Mesothelial cell of epicardium (in vitro differentiated cells): Measurements from ENCODE around the gene COL5A1. TPM values are rescaled to one million over a fixed set of nuclear protein-coding genes. Genes with fewer than 3 reads are reported as not detected.

Experiments used
- DNase-seq, 2 experiments: peaks; one replicate each; pipeline ENCODE4 v3.0.0; 2021; ENCODE audit warnings: low spot score in 2 of 2; ENCODE audit not compliant: unreplicated experiment in 2 of 2
- H3K27ac Mint-ChIP-seq: 2 replicates; pipeline ENCODE4 v1.8.0; 2021; ENCODE audit warnings: mixed read lengths
- H3K27me3 Mint-ChIP-seq: 2 replicates; pipeline ENCODE4 v1.8.0; 2021; ENCODE audit warnings: low read depth, mixed read lengths
- H3K36me3 Mint-ChIP-seq: 2 replicates; pipeline ENCODE4 v1.8.0; 2021; ENCODE audit warnings: mixed read lengths
- H3K4me1 Mint-ChIP-seq: 2 replicates; pipeline ENCODE4 v1.8.0; 2021; ENCODE audit warnings: mixed read lengths
- H3K4me3 Mint-ChIP-seq: 2 replicates; pipeline ENCODE4 v1.8.0; 2021; ENCODE audit warnings: mild to moderate bottlenecking, moderate library complexity, mixed read lengths
- H3K9me3 Mint-ChIP-seq: 2 replicates; pipeline ENCODE4 v1.8.0; 2021; ENCODE audit warnings: mixed read lengths
- CTCF ChIP-seq: fragments of 200-600 bp; sonication (generic); IDR thresholded peaks from one replicate; pipeline ENCODE4 v1.5.0; 2021; ENCODE audit warnings: antibody characterized with exemption; ENCODE audit not compliant: unreplicated experiment
- total RNA-seq: library from RNA; stranded (reverse); gene quantifications from 3 replicates; pipeline ENCODE4 v1.2.1, GENCODE V29; 2021

COL5A1 gene
- total RNA-seq, 1 donor from 2014 or later = 605 TPM

- H3K4me3 Mint-ChIP-seq = no peak overlapping the region
- TF ChIP-seq CTCF = no peak
- no peak overlapping the region for H3K27ac Mint-ChIP-seq
- no peak for DNase-seq
- H3K4me1 Mint-ChIP-seq = no peaks in the 10 kb centered on the region
- H3K9me3 Mint-ChIP-seq = no peaks in the 10 kb centered on the region
- H3K27me3 Mint-ChIP-seq = no peaks in the 10 kb centered on the region
- H3K36me3 Mint-ChIP-seq = peaks cover 10% of the 10 kb centered on the region
These were observed 141.5 kb downstream of the COL5A1 start for GRCh38 chr9:134782921-134783698.

GRCh38 chr9:134783699-134784039 lies 142.1 kb downstream of the COL5A1 start:
- TF ChIP-seq CTCF = no peak
- Mint-ChIP-seq H3K27ac (no peak overlapping the region), H3K36me3 (peaks cover 10% of the 10 kb centered on the region), H3K4me3 (no peak overlapping the region), H3K4me1 (no peaks in the 10 kb centered on the region), H3K27me3 (no peaks in the 10 kb centered on the region), H3K9me3 (no peaks in the 10 kb centered on the region)
- no peak for DNase-seq

- peaks cover 12% of the 10 kb centered on the region for H3K36me3 Mint-ChIP-seq
- H3K4me3 Mint-ChIP-seq = no peak overlapping the region
- no peaks in the 10 kb centered on the region for H3K9me3 Mint-ChIP-seq
- no peak for TF ChIP-seq CTCF
- H3K4me1 Mint-ChIP-seq = no peaks in the 10 kb centered on the region
- DNase-seq = no peak
- peak overlapping the region; percentile 30 for H3K27ac Mint-ChIP-seq
- H3K27me3 Mint-ChIP-seq = no peaks in the 10 kb centered on the region
These were observed 143.1 kb downstream of the COL5A1 start for GRCh38 chr9:134784577-134785305.

- TF ChIP-seq CTCF = no peak
- Mint-ChIP-seq H3K36me3 (peaks cover 13% of the 10 kb centered on the region), H3K27ac (peak overlapping the region; percentile 21), H3K4me3 (no peak overlapping the region), H3K4me1 (no peaks in the 10 kb centered on the region), H3K9me3 (no peaks in the 10 kb centered on the region), H3K27me3 (no peaks in the 10 kb centered on the region)
- no peak for DNase-seq
These were observed 143.9 kb downstream of the COL5A1 start for GRCh38 chr9:134785325-134786108.

- H3K27ac Mint-ChIP-seq = no peak overlapping the region
- no peaks in the 10 kb centered on the region for H3K27me3 Mint-ChIP-seq
- no peak for TF ChIP-seq CTCF
- peaks cover 2% of the 10 kb centered on the region for H3K4me1 Mint-ChIP-seq
- H3K9me3 Mint-ChIP-seq = no peaks in the 10 kb centered on the region
- DNase-seq = no peak
- peaks cover 23% of the 10 kb centered on the region for H3K36me3 Mint-ChIP-seq
- H3K4me3 Mint-ChIP-seq = no peak overlapping the region
These were observed 146.3 kb downstream of the COL5A1 start for GRCh38 chr9:134787601-134788531.
